Erythroblast (primary cell): ENCODE data around the gene RFC4.

ENCODE experiments used
- GATA1 ChIP-seq: IDR thresholded peaks from 2 replicates; pipeline ENCODE4 v1.6.1; 2011; ENCODE audit warnings: low read depth, mild to moderate bottlenecking, control low read depth, low read length, moderate library complexity
- POLR2A ChIP-seq: IDR thresholded peaks from 2 replicates; pipeline ENCODE4 v1.6.1; 2011; ENCODE audit warnings: mild to moderate bottlenecking, low read length

DNA sequence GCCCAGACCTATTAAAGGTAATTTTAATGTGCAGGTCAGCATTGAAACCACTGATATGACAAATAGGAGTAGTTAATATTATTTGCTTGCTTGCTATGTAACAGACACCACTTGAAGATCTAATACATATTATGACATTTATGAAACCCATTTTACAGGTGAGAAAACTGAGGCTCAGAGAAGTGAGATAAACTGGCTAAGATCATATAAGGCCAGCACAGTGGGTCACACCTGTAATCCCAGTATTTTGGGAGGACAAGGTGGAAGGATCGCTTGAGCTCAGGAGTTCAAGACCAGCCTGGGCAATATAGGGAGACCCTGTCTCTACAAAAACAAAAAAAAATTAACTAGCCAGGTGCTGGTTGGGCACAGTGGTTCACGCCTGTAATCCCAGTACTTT, 56.0 kb downstream of the RFC4 start:
- no peak for TF ChIP-seq POLR2A
- TF ChIP-seq GATA1 = no peak
